GOT3 (cell line): ENCODE data around the gene TTC21A.
A peak's percentile ranks its signal among the peaks of the same experiment; 100 is the strongest.
"Not testable (repeated sequence)": the region's sequence is repeated elsewhere in the genome, so short reads cannot be mapped to it uniquely, and the experiment has no call there.

Source experiments
- DNase-seq: peaks from one replicate; lab custom pipeline; 2025; ENCODE audit warnings: mixed read lengths; lab: John Stamatoyannopoulos, UW

Gene TTC21A

DNA sequence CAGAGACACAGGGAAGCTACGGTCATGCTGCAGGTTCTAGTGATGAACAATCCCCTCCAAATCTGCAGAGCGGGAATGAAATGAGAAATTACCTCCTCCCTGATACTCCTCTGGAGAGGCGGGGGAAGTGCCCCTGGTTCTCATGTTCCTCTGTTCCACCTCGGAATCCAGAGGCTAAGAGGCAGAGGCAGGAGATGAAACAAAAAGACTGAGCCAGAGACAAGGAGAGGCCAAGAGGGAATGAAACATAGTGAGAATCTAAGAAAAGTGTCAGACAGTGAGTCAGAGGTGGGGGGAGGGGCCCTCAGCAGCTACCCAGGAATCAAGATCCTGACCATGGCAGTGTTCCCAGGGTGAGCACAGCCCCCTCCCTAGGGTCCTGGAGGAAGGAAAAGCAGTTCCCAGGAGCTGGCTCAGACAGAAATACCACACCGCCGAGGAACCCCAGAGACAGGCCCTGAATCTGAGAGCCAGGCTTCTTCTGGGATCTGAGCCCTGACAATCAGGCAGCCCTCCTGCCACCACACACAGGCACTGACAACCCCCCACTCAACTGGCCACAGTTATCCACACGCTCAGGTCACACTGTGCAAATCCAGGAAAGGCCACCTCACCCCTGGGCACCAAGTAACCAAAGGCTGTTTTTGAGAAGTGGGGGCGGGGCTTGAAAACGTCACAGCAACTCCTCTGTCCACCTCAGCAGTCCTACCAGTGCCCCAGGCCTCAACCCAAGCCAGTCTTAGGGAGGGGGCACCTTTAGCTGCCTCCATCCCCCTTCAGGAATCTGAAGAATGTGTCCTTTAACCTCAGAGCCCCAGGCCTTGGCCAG, 43.5 kb downstream of the TTC21A start:
- DNase-seq: peak; percentile 72

GRCh38 chr3:39153977-39154279, 46.4 kb downstream of the TTC21A start:
- no peak for DNase-seq

GRCh38 chr3:39154280-39155021, 47.0 kb downstream of the TTC21A start:
- no peak for DNase-seq

DNA sequence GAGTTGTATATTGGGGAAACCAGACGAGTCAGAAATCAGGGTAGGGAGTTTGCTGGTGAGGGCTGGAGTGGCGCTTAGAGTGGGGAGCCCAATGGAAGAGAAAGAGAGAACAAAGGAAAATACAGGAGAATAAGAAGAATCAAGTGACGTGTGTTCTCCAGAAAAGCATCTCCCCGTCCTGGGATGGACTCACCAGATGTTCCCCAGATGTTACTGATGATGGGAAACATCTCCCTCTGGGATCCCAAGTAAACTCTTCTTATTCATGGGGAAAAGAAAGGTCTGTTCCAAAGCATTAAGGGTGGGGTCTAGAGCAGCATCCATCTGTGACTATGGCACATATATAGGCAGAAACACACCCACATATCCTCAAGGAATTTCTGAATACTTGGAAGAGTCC, 48.9 kb downstream of the TTC21A start:
- no peak for DNase-seq

- no peak for DNase-seq
Observed at GRCh38 chr3:39157359-39157758, 49.9 kb downstream of the TTC21A start.

GRCh38 chr3:39158148-39158715, 50.8 kb downstream of the TTC21A start:
- no peak for DNase-seq

- DNase-seq: no peak
Observed at GRCh38 chr3:39164414-39164813, 56.9 kb downstream of the TTC21A start.

DNA sequence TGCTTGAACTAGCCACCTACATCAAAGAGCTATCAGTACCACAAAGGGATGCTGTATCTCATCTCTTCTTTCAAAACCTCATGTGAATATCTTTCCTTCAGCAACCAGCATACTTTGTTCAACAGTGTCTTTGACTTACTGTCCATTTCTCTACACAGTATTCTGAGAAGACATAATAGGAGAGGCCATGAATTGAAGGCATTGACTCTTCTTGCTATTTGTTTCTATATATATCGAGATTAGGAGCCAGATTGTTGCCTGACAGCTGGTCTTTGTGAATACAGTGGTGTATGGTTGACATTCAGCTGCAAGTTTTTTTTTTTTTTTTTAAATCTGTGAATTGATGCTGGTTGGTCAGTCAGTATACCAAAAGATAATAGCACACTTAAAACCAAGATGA, 58.0 kb downstream of the TTC21A start:
- no peak for DNase-seq

DNA sequence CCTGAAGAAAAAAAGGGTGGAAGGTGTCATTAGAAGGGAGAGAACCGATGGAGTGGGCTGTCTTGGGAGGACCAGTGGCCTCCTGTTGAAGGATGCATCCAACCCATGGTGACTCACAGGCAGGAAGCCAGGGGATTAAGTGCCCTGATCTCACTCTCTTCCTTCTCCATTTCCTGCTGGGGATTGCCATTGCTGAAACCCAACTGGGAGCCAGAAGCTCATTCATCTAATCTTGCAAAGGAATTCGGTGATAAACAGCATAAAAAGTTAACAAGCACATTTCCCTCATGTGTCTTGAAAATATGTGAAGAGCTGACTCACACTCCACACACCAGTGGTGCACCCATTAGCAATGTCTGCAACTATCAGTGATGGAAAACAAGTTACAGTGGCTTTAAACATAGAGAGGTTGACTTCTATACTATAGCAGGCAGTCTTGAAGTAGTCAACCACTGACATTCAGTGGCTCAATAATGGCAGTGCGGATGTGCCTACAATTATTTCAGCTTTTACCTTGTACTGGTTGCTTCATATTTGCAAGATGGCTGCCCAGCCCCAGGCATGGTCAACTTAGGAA, 58.7 kb downstream of the TTC21A start:
- DNase-seq: no peak

DNA sequence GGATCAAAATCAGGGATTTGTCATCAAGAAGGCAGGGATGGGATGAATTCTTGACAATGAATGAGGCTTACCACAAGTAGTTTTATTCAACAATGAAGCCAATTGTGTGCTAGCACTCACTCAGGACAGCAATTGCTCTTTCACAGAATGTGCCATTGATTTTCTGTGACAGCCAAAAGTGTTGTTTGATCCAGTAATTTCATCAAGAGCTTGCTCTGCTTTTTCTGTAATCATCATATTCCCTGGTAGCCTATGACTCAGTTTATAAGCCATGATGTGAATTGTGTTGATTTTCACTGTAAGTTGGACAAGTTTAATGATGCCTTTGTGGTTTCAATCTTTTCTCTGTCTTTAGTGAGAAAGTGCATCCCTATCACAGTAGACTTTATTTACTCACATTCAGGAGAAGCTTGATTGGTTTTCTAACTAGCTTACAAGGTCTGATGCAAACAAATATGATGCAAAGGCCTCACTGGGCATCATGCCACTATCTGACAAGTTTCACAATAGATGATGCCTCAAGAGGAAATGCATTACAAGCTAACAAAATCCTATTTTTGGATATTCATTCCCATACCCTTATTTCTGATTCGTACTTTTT, 59.6 kb downstream of the TTC21A start:
- DNase-seq: no peak

DNA sequence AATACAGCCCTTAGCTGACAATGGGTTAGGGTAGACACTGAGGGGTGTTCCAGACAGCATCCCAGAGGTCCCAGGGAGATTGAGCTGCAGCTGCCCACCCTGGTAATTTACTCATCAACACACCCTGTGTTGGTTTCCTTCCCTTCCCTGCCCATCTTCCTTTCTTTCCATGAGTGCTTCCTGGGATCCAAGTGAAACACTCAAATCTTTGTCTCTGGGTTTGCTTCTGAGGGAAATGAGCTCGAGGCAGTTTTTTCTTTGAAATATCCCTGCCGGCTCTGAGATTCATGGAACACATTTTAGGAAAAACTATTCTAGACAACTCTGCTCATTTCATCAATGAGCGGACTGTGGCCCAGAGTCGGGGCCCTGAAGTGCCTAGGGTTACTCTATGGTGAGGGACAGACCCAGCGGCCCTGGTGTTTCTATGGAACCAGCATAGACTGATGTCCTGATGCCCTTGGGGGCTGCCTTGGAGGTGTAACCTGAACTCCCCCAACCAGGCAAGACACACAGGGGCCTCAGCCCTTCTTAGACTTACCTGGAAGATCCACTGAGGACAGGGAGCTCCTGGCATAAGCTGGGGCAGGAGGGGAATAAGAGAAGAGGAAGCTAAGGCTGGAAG, 60.8 kb downstream of the TTC21A start:
- DNase-seq: no peak

DNA sequence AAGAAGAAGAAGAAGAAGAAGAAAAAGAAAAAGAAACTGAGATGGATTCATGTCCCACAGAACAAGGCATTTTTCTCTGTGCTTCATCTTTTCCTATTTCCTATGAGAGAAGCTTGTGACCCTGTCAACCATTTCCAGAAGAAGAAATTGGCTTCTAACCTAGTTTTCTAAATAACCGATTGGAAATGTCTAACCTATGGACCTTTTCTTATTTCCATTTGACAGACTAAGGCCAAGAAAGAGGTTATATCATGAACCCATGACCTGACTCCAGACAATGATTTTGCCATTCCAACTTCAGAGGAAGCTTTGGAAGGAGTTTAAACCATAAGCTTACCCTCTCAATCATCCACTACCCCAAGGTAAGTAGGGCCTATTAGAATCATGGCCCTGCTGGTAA, 62.2 kb downstream of the TTC21A start:
- DNase-seq: no peak

- DNase-seq: no peak
Observed at GRCh38 chr3:39170461-39170860, 63.0 kb downstream of the TTC21A start.

DNA sequence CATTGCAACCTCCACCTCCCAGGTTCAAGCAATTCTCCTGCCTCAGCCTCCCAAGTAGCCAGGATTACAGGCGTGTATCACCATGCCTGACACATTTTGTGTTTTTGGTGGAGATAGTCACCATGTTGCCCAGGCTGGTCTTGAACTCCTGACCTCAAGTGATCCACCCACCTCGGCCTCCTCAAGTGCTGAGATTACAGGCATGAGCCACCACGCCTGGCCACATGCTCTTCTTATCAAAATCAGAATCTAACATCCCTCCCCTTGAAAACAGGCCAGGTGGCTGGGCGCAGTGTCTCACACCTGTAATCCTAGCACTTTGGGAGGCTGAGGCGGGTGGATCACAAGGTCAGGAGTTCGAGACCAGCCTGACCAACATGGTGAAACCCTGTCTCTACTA, 63.4 kb downstream of the TTC21A start:
- not testable (repeated sequence) for DNase-seq

- no peak for DNase-seq
Observed at GRCh38 chr3:39171860-39172259, 64.4 kb downstream of the TTC21A start.

- no peak for DNase-seq
Observed at GRCh38 chr3:39173318-39174125, 66.0 kb downstream of the TTC21A start.

- DNase-seq: no peak
Observed at GRCh38 chr3:39176025-39176714, 68.7 kb downstream of the TTC21A start.

DNA sequence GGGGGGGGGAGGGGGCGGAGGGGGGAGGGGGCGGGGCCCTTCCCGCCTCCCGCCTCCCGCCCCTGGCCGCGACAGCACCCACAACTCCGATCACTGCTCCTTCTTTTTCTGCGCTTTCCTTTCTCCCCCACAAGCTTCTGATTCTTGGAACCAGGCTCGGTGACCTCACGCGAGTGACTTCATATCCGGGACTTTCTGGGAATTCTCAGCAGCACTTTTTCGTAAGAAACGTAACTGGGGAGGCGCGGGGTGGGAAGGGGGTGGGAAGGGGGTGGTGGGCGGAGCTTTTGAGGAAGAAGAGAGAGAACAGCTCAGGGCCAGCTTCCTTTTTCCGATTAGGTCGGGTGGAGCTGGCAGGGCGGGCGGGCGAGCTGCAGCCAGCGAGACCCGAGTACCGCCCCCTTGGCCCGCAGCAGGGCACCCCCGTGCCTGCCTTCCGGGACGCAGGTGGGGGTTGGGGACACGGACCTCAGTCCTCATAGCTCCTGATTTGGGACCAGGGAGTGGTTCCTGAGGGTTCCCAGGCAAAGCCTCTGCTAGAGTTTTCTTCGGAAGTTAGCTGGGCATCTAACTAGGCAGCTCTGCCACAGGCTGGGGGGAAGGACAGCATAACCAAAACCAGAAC, 70.3 kb downstream of the TTC21A start:
- DNase-seq: peak; percentile 62

- DNase-seq: no peak
Observed at GRCh38 chr3:39178553-39178952, 71.1 kb downstream of the TTC21A start.

GRCh38 chr3:39180183-39180545, 72.7 kb downstream of the TTC21A start:
- DNase-seq: no peak
